HG02588 (cell line): ENCODE results near the gene ZFP92.

Experiments
- ATAC-seq: cut with Tn5 transposase; IDR thresholded peaks from one replicate; pipeline ENCODE4 v1.9.1; 2021; ENCODE audit warnings: mild to moderate bottlenecking, moderate library complexity; ENCODE audit not compliant: unreplicated experiment

Gene ZFP92

GRCh38 chrX:153450949-153451277 lies 39.6 kb downstream of the ZFP92 start:
- ATAC-seq = no peak

GRCh38 chrX:153454901-153455550 lies 43.8 kb downstream of the ZFP92 start:
- ATAC-seq = no peak

GRCh38 chrX:153455571-153455970 lies 44.3 kb downstream of the ZFP92 start:
- ATAC-seq = no peak

GRCh38 chrX:153456161-153456560 lies 44.9 kb downstream of the ZFP92 start:
- ATAC-seq = no peak

GRCh38 chrX:153456704-153457103 lies 45.4 kb downstream of the ZFP92 start:
- ATAC-seq = no peak

GRCh38 chrX:153457136-153457825 lies 46.0 kb downstream of the ZFP92 start:
- no peak for ATAC-seq

- no peak for ATAC-seq
These were observed 46.7 kb downstream of the ZFP92 start for GRCh38 chrX:153457827-153458466.

- ATAC-seq = no peak
These were observed 47.2 kb downstream of the ZFP92 start for GRCh38 chrX:153458476-153458875.

- no peak for ATAC-seq
These were observed 48.7 kb downstream of the ZFP92 start for GRCh38 chrX:153459986-153460385.

GRCh38 chrX:153460826-153461225 lies 49.6 kb downstream of the ZFP92 start:
- no peak for ATAC-seq
